Sigmoid colon (tissue), 7 donors: ENCODE measurements around the gene TIMD4. TPM values are rescaled to one million over a fixed set of nuclear protein-coding genes. Genes with fewer than 3 reads are reported as not detected.

ENCODE experiments used
- DNase-seq: peaks from one replicate; pipeline ENCODE4 v3.0.0-alpha.2; 2019
- H3K27ac ChIP-seq, 4 donors: fragments of 200-600 bp; sonication (generic); one replicate each; pipeline ENCODE4 v1.5.1; 2016 to 2019; ENCODE audit warnings: mild to moderate bottlenecking in 1 of 4
- H3K27me3 ChIP-seq, 3 donors: fragments of 200-600 bp; sonication (generic); one replicate each; pipeline ENCODE4 v1.5.1; 2019; ENCODE audit warnings: mild to moderate bottlenecking in 1 of 3
- H3K36me3 ChIP-seq, 4 donors: fragments of 200-600 bp; sonication (generic); one replicate each; pipeline ENCODE4 v1.5.1; 2016 to 2019
- H3K4me1 ChIP-seq, 4 donors: fragments of 200-600 bp; sonication (generic); one replicate each; pipeline ENCODE4 v1.5.1; 2017 to 2019
- H3K4me3 ChIP-seq, 4 donors: fragments of 200-600 bp; sonication (generic); one replicate each; pipeline ENCODE4 v1.5.1; 2017 to 2019; ENCODE audit warnings: mild to moderate bottlenecking in 2 of 4, moderate library complexity in 1 of 4
- H3K9me3 ChIP-seq, 4 donors: fragments of 200-600 bp in 3 of 4; sonication (generic) in 3 of 4; one replicate each; pipeline versions ENCODE4 v1.5.1 to v1.6.1; 2013 to 2019
- CTCF ChIP-seq, 4 experiments: fragments of 450-650 bp in 3 of 4; fragments of 200-600 bp in 1 of 4; IDR thresholded peaks; one replicate each; pipeline ENCODE4 v1.5.1; 2016 to 2019; ENCODE audit warnings: antibody characterized with exemption in 4 of 4, mild to moderate bottlenecking in 3 of 4, moderate library complexity in 2 of 4
- EP300 ChIP-seq, 4 donors: sonication (generic); formaldehyde crosslinking; IDR thresholded peaks; one replicate each; pipeline ENCODE4 v1.6.1; 2017; ENCODE audit warnings: antibody characterized with exemption in 4 of 4
- POLR2A ChIP-seq, 2 donors: fragments of 450-650 bp; IDR thresholded peaks; one replicate each; pipeline ENCODE4 v1.6.1; 2016; ENCODE audit warnings: antibody characterized with exemption in 2 of 2, mild to moderate bottlenecking in 2 of 2, moderate library complexity in 2 of 2
- POLR2AphosphoS5 ChIP-seq, 4 donors: sonication (generic); formaldehyde crosslinking; IDR thresholded peaks; one replicate each; pipeline ENCODE4 v1.6.1; 2017; ENCODE audit warnings: antibody characterized with exemption in 4 of 4
- WGBS, 2 donors: extraction: QIAGEN DNeasy Blood & Tissue Kit; methylation state at CpG; one replicate each; pipeline ENCODE4 v1.1.7; 2013; 5-methylcytosine and 5-hydroxymethylcytosine counted together
- intact Hi-C: fragments of 100-400 bp; cut with DNase I; formaldehyde crosslinking; loops from one replicate; pipeline ENCODE4 v1.15.1; 2023
- polyA plus RNA-seq, 3 donors: library from polyadenylated mRNA; stranded (reverse); fragments of 200-250 nt; gene quantifications; one replicate each; pipeline ENCODE4 v1.2.3, GENCODE V29; 2013
- total RNA-seq, 4 donors: library from RNA; depleted of rRNA; stranded (reverse); fragments of >200 nt; gene quantifications; one replicate each; pipeline ENCODE4 v1.1.0, GENCODE V29; 2016
- donor health status: healthy with polysubstance abuse.
- donor health status: Bipolar disorder and iron deficiency.
- donor health status: healthy.

Gene TIMD4
- total and polyA plus RNA-seq, 7 donors, result 0.66 to 7.3 (median 1.1) TPM; not detected in 4

- H3K27ac ChIP-seq, result no peak overlapping the region
- H3K27me3 ChIP-seq, result no peaks in the 10 kb centered on the region
- H3K4me3 ChIP-seq, result no peak overlapping the region
- 95 to 96% methylated on average over 6 of the region's 6 CpGs for WGBS, 2 donors
- no peak for DNase-seq
- intact Hi-C loops, result no loop called here
- TF ChIP-seq EP300 (IDR thresholded peaks at IDR 0.05) (no peak), POLR2AphosphoS5 (IDR thresholded peaks at IDR 0.05) (no peak)
- no peaks in the 10 kb centered on the region for H3K4me1 ChIP-seq
- H3K36me3 ChIP-seq, result no peaks in the 10 kb centered on the region
- H3K9me3 ChIP-seq, result no peaks in the 10 kb centered on the region
These were observed 53.8 kb downstream of the TIMD4 start for GRCh38 chr5:156909180-156909579.

DNA sequence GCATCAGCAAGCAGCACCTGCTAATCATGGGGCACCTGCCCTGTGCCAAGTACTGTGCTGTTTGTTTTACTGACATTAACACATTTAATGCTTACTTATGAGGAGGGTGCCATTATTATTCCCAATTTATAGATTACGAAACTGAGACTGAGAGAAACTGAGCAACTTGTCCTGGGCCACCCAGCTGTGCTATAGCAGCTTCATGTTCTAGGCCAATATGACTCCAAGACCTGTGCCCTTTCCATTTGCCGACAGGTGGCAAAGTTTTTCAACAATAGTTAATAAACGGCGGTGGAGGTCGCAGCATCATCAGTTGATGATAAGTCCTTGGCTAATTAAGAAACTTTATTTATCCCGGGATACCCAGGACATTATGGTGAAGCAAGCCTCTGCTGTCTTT, 55.4 kb downstream of the TIMD4 start:
- H3K4me1 ChIP-seq, result no peaks in the 10 kb centered on the region
- DNase-seq, result no peak
- H3K27ac ChIP-seq, result no peak overlapping the region
- no peaks in the 10 kb centered on the region for H3K36me3 ChIP-seq
- no peak overlapping the region for H3K4me3 ChIP-seq
- no peak for TF ChIP-seq EP300 (IDR thresholded peaks at IDR 0.05)
- TF ChIP-seq CTCF (IDR thresholded peaks at IDR 0.05), result no peak
- TF ChIP-seq POLR2A (IDR thresholded peaks at IDR 0.05), result no peak
- TF ChIP-seq POLR2AphosphoS5 (IDR thresholded peaks at IDR 0.05), result no peak
- WGBS, 2 donors, result 85 to 95% methylated on average over 6 of the region's 6 CpGs
- H3K27me3 ChIP-seq, result no peaks in the 10 kb centered on the region
- intact Hi-C loops, result no loop called here
- no peaks in the 10 kb centered on the region for H3K9me3 ChIP-seq

DNA sequence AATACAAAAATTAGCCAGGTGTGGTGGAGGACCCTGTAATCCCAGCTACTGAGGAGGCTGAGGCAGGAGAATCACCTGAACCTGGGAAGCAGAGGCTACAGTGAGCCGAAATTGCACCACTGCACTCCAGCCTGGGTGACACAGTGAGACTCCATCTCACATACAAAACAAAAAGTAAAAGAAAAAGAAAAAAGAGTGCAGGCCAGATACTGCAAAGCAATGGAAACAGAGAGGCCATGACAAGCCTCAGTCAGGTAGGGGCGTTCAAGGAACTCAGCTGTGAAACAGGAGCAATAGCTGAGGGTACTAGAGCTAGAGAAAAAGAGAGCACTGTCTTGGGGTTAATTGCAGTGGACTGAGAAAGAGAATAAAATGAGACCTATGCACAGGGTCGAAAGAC, 56.2 kb downstream of the TIMD4 start:
- TF ChIP-seq POLR2A (IDR thresholded peaks at IDR 0.05), result no peak
- no peak for TF ChIP-seq POLR2AphosphoS5 (IDR thresholded peaks at IDR 0.05)
- no peak for TF ChIP-seq EP300 (IDR thresholded peaks at IDR 0.05)
- Histone ChIP-seq H3K36me3 (no peaks in the 10 kb centered on the region), H3K4me3 (no peak overlapping the region), H3K27me3 (no peaks in the 10 kb centered on the region), H3K4me1 (no peaks in the 10 kb centered on the region), H3K27ac (no peak overlapping the region), H3K9me3 (no peaks in the 10 kb centered on the region)
- DNase-seq, result no peak
- intact Hi-C loops, result no loop called here
- WGBS, 2 donors, result 62 to 85% methylated on average over 3 of the region's 3 CpGs

GRCh38 chr5:156896546-156896945, 66.5 kb downstream of the TIMD4 start:
- Histone ChIP-seq H3K27ac (no peak overlapping the region), H3K9me3 (peaks cover 0 to 2% (median 0%) of the 10 kb centered on the region in 4 donors), H3K36me3 (no peaks in the 10 kb centered on the region), H3K4me3 (no peak overlapping the region), H3K4me1 (no peaks in the 10 kb centered on the region), H3K27me3 (no peaks in the 10 kb centered on the region)
- no peak for TF ChIP-seq POLR2AphosphoS5 (IDR thresholded peaks at IDR 0.05)
- TF ChIP-seq CTCF (IDR thresholded peaks at IDR 0.05), result no peak
- TF ChIP-seq POLR2A (IDR thresholded peaks at IDR 0.05), result no peak
- TF ChIP-seq EP300 (IDR thresholded peaks at IDR 0.05), result no peak
- intact Hi-C loops, result no loop called here
- 81 to 88% methylated on average over 7 of the region's 7 CpGs for WGBS, 2 donors
- DNase-seq, result no peak

GRCh38 chr5:156893517-156893916, 69.5 kb downstream of the TIMD4 start:
- Histone ChIP-seq H3K4me1 (no peaks in the 10 kb centered on the region), H3K36me3 (no peaks in the 10 kb centered on the region), H3K27ac (no peak overlapping the region), H3K9me3 (no peaks in the 10 kb centered on the region), H3K27me3 (no peaks in the 10 kb centered on the region), H3K4me3 (no peak overlapping the region)
- no peak for DNase-seq
- 17 to 23% methylated on average over 1 of the region's 1 CpG for WGBS, 2 donors
- no peak for TF ChIP-seq CTCF (IDR thresholded peaks at IDR 0.05)
- intact Hi-C loops, result no loop called here

DNA sequence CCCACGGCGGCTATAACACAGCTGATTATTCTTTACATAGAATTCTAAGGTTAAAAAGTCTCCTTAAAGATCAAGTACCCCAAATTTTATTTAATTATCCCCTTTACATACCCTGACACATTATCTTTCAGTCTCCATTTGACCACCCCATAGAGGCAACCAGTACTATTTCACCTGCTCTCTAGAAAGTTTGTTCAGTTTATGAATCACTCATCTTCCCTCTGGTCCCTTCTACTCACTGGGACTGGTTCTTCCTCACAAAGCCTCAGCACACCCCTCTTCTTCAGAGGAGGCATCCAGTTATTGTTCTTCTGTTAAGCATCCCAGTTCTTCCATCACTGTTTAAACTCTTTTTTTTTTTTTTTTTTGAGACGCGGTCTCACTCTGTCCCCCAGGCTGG, 70.2 kb downstream of the TIMD4 start:
- H3K9me3 ChIP-seq, result no peaks in the 10 kb centered on the region
- intact Hi-C loops, result no loop called here
- TF ChIP-seq POLR2AphosphoS5 (IDR thresholded peaks at IDR 0.05) (no peak), CTCF (IDR thresholded peaks at IDR 0.05) (no peak), EP300 (IDR thresholded peaks at IDR 0.05) (no peak), POLR2A (IDR thresholded peaks at IDR 0.05) (no peak)
- H3K36me3 ChIP-seq, result no peaks in the 10 kb centered on the region
- no peaks in the 10 kb centered on the region for H3K27me3 ChIP-seq
- H3K4me1 ChIP-seq, result no peaks in the 10 kb centered on the region
- no peak for DNase-seq
- 88 to 93% methylated on average over 4 of the region's 4 CpGs for WGBS, 2 donors
- H3K4me3 ChIP-seq, result no peak overlapping the region
- no peak overlapping the region for H3K27ac ChIP-seq
